Loucy (cell line): Measurements from ENCODE around the gene KLKB1.

Source experiments
- H2AFZ ChIP-seq: fragments of 200-600 bp; sonication (generic); 2 replicates; pipeline ENCODE4 v1.6.0; 2016; ENCODE audit warnings: antibody characterized with exemption, mild to moderate bottlenecking, low read length, moderate library complexity
- H3F3A ChIP-seq: fragments of 200-600 bp; 2 replicates; pipeline ENCODE4 v1.6.0; 2016; ENCODE audit warnings: antibody characterized with exemption, low read depth, mild to moderate bottlenecking
- H3K27me3 ChIP-seq: fragments of 200-600 bp; sonication (generic); 2 replicates; pipeline ENCODE4 v1.6.1; 2014; ENCODE audit warnings: low read length, mild to moderate bottlenecking; ENCODE audit not compliant: insufficient read depth, poor library complexity, severe bottlenecking
- H3K36me3 ChIP-seq: fragments of 200-600 bp; sonication (generic); 2 replicates; pipeline ENCODE4 v1.6.1; 2016; ENCODE audit warnings: low read length; ENCODE audit not compliant: insufficient read depth
- H3K4me1 ChIP-seq: fragments of 200-600 bp; sonication (generic); 2 replicates; pipeline ENCODE4 v1.5.1; 2014; ENCODE audit warnings: low read length, mild to moderate bottlenecking; ENCODE audit not compliant: insufficient read depth, poor library complexity, severe bottlenecking
- H3K4me2 ChIP-seq: fragments of 200-600 bp; sonication (generic); 2 replicates; pipeline ENCODE4 v1.6.0; 2014; ENCODE audit warnings: antibody characterized with exemption, low read length, low read depth, mild to moderate bottlenecking; ENCODE audit not compliant: poor library complexity, severe bottlenecking
- H3K4me3 ChIP-seq: fragments of 200-600 bp; sonication (generic); 2 replicates; pipeline ENCODE4 v1.5.1; 2014; ENCODE audit warnings: low read length, mild to moderate bottlenecking, mixed read lengths; ENCODE audit not compliant: poor library complexity, severe bottlenecking
- H3K79me2 ChIP-seq: fragments of 200-600 bp; sonication (generic); 2 replicates; pipeline ENCODE4 v1.6.1; 2014; ENCODE audit warnings: low read length; ENCODE audit not compliant: insufficient read depth
- H3K9ac ChIP-seq: fragments of 200-600 bp; sonication (generic); 2 replicates; pipeline ENCODE4 v1.6.0; 2014; ENCODE audit warnings: mild to moderate bottlenecking, low read depth, low read length, moderate library complexity; ENCODE audit not compliant: poor library complexity, severe bottlenecking
- H3K9me2 ChIP-seq: fragments of 200-600 bp; sonication (generic); replicated peaks from 2 replicates; pipeline ENCODE4 v1.6.1; 2016; ENCODE audit warnings: low read depth, low read length, mixed read lengths
- H3K9me3 ChIP-seq: fragments of 200-600 bp; sonication (generic); 2 replicates; pipeline ENCODE4 v1.6.1; 2014; ENCODE audit warnings: mild to moderate bottlenecking, antibody characterized with exemption, low read length, low read depth; ENCODE audit not compliant: insufficient read depth
- H4K20me1 ChIP-seq: fragments of 200-600 bp; sonication (generic); 2 replicates; pipeline ENCODE4 v1.6.0; 2014; ENCODE audit warnings: antibody characterized with exemption, low read length, mild to moderate bottlenecking; ENCODE audit not compliant: insufficient read depth, poor library complexity, severe bottlenecking
- EZH2phosphoT487 ChIP-seq: fragments of 200-600 bp; IDR thresholded peaks from 2 replicates; pipeline ENCODE4 v1.6.1; 2018; ENCODE audit warnings: antibody characterized with exemption, mild to moderate bottlenecking, moderate library complexity, borderline replicate concordance
- TF ChIP-seq, protein P1 (sequence below): fragments of 200-600 bp; sonication (generic); conservative IDR thresholded peaks from 2 replicates; pipeline ENCODE4 v1.5.1; 2014; ENCODE audit warnings: mild to moderate bottlenecking, antibody characterized with exemption, low read length

KLKB1 gene

GRCh38 chr4:186227221-186227620, at the start of gene KLKB1:
TSS of gene KLKB1 (plus strand) at chr4:186227507. CDS start at chr4:186228196, 689 bp downstream.
- Histone ChIP-seq H4K20me1 (no peaks in the 10 kb centered on the region), H3K36me3 (no peaks in the 10 kb centered on the region), H3K9me3 (no peaks in the 10 kb centered on the region; the same call in 1 of the 2 replicates), H3F3A (no peaks in the 10 kb centered on the region), H2AFZ (no peak within 1 kb of the TSS), H3K9me2 (no peaks in the 10 kb centered on the region), H3K9ac (no peak within 1 kb of the TSS), H3K27me3 (no peaks in the 10 kb centered on the region), H3K4me3 (no peak within 1 kb of the TSS), H3K4me1 (no peaks in the 10 kb centered on the region), H3K4me2 (no peak within 1 kb of the TSS), H3K79me2 (no peaks in the 10 kb centered on the region)
- TF ChIP-seq, protein P1, sequence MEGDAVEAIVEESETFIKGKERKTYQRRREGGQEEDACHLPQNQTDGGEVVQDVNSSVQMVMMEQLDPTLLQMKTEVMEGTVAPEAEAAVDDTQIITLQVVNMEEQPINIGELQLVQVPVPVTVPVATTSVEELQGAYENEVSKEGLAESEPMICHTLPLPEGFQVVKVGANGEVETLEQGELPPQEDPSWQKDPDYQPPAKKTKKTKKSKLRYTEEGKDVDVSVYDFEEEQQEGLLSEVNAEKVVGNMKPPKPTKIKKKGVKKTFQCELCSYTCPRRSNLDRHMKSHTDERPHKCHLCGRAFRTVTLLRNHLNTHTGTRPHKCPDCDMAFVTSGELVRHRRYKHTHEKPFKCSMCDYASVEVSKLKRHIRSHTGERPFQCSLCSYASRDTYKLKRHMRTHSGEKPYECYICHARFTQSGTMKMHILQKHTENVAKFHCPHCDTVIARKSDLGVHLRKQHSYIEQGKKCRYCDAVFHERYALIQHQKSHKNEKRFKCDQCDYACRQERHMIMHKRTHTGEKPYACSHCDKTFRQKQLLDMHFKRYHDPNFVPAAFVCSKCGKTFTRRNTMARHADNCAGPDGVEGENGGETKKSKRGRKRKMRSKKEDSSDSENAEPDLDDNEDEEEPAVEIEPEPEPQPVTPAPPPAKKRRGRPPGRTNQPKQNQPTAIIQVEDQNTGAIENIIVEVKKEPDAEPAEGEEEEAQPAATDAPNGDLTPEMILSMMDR, result no peak
- TF ChIP-seq EZH2phosphoT487, result no peak

DNA sequence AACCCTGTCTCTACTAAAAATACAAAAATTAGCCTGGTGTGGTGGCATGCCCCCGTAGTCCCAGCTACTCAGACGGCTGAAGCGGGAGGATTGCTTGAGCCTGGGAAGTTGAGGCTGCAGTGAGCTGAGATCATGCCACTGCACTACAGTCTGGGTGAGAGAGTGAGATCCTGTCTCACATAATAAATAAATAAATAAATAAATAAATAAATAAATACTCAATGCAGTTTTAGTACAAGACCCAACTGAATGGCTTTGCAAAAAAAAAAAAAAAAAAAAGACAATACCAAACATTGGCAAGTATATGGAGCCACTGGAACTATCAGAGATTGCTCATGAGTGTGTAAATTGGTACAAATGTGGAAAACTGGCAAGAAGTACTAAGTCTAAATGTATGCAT, 39.2 kb upstream of the KLKB1 start:
- peaks cover 21% of the 10 kb centered on the region for H3K4me1 ChIP-seq
- H3K9ac ChIP-seq, result no peak overlapping the region
- no peak overlapping the region for H2AFZ ChIP-seq
- no peak overlapping the region for H3K4me3 ChIP-seq
- no peak overlapping the region for H3K4me2 ChIP-seq
- H3K27me3 ChIP-seq, result no peaks in the 10 kb centered on the region
- TF ChIP-seq EZH2phosphoT487, result no peak
- TF ChIP-seq, protein P1, result no peak
- H3K79me2 ChIP-seq, result peaks cover 14% of the 10 kb centered on the region
- no peaks in the 10 kb centered on the region for H3K9me3 ChIP-seq
- no peaks in the 10 kb centered on the region for H3F3A ChIP-seq
- H4K20me1 ChIP-seq, result no peaks in the 10 kb centered on the region
- H3K9me2 ChIP-seq, result no peaks in the 10 kb centered on the region
- H3K36me3 ChIP-seq, result no peaks in the 10 kb centered on the region

- Histone ChIP-seq H3K4me1 (peaks cover 29% of the 10 kb centered on the region), H3K27me3 (no peaks in the 10 kb centered on the region), H3K36me3 (no peaks in the 10 kb centered on the region), H3K4me2 (peak overlapping the region; percentile 94), H2AFZ (no peak overlapping the region), H3K4me3 (peak overlapping the region; percentile 95), H3F3A (no peaks in the 10 kb centered on the region), H3K79me2 (peaks cover 23% of the 10 kb centered on the region), H3K9me2 (no peaks in the 10 kb centered on the region), H3K9me3 (no peaks in the 10 kb centered on the region), H4K20me1 (no peaks in the 10 kb centered on the region), H3K9ac (peak overlapping the region; percentile 93)
- TF ChIP-seq EZH2phosphoT487, result no peak
- TF ChIP-seq, protein P1, result no peak
Measured at GRCh38 chr4:186189656-186190055, 37.7 kb upstream of the KLKB1 start.
